Endothelial cell of umbilical vein (primary cell): ENCODE results near the gene OSER1.

Source experiments
- EZH2 ChIP-seq: IDR thresholded peaks from 2 replicates; pipeline ENCODE4 v1.6.1; 2012; ENCODE audit warnings: borderline replicate concordance, low read depth, mild to moderate bottlenecking, moderate library complexity, low read length, inconsistent platforms; ENCODE audit not compliant: severe bottlenecking
- GATA2 ChIP-seq: IDR thresholded peaks from 2 replicates; pipeline ENCODE4 v1.7.0; 2011; ENCODE audit warnings: low read depth, mild to moderate bottlenecking, moderate library complexity, mixed read lengths, low read length; ENCODE audit not compliant: insufficient read length, insufficient read depth
- MYC ChIP-seq: IDR thresholded peaks from one replicate; pipeline ENCODE4 v1.6.1; 2011; ENCODE audit warnings: mild to moderate bottlenecking, low read depth, low read length
- POLR2A ChIP-seq: IDR thresholded peaks from 2 replicates; pipeline ENCODE4 v1.6.1; 2012; ENCODE audit warnings: low read depth, mild to moderate bottlenecking, control low read depth, low read length
- POLR2AphosphoS5 ChIP-seq: IDR thresholded peaks from 2 replicates; pipeline ENCODE4 v1.6.1; 2012; ENCODE audit warnings: low read depth, mild to moderate bottlenecking, control low read depth, low read length, moderate library complexity; ENCODE audit not compliant: insufficient read depth
- TF ChIP-seq, protein P1 (sequence below), 2 donors: IDR thresholded peaks; 1 replicate in 1 of 2; 2 replicates in 1 of 2; pipeline ENCODE4 v1.5.1; 2011; ENCODE audit warnings: low read length in 2 of 2, mild to moderate bottlenecking in 2 of 2, moderate library complexity in 2 of 2, control low read depth in 1 of 2, inconsistent platforms in 1 of 2, low read depth in 1 of 2; ENCODE audit not compliant: insufficient read depth in 1 of 2; ENCODE audit errors: extremely low read depth in 1 of 2

DNA sequence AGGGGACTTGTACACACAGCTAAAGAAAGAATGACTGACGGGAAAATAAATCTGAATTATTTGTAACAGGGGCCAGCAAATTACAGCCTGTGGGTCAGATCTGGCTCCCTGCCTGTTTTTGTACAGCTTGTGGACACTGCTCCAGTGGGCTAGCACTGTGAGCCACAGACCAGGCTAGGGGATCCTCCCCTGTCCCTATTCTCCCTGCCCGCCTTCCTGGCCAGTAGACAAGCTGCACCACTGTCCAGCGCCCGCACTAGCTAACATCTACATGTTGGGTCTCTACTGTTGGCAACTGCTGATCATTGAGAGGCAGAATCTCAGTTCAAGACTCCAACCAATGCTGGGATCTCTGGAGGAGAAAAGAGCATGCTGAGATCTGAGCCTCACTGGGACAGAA, 10.7 kb downstream of the OSER1 start:
- TF ChIP-seq, protein P1, sequence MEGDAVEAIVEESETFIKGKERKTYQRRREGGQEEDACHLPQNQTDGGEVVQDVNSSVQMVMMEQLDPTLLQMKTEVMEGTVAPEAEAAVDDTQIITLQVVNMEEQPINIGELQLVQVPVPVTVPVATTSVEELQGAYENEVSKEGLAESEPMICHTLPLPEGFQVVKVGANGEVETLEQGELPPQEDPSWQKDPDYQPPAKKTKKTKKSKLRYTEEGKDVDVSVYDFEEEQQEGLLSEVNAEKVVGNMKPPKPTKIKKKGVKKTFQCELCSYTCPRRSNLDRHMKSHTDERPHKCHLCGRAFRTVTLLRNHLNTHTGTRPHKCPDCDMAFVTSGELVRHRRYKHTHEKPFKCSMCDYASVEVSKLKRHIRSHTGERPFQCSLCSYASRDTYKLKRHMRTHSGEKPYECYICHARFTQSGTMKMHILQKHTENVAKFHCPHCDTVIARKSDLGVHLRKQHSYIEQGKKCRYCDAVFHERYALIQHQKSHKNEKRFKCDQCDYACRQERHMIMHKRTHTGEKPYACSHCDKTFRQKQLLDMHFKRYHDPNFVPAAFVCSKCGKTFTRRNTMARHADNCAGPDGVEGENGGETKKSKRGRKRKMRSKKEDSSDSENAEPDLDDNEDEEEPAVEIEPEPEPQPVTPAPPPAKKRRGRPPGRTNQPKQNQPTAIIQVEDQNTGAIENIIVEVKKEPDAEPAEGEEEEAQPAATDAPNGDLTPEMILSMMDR (IDR thresholded peaks at IDR 0.05; ENCODE audit: extremely low read depth in 1 of 2, insufficient read depth in 1 of 2, low read depth in 1 of 2, low read length in 2 of 2) = no peak
- no peak for TF ChIP-seq GATA2
- TF ChIP-seq POLR2AphosphoS5 = no peak
- no peak for TF ChIP-seq POLR2A
- TF ChIP-seq MYC = no peak
- no peak for TF ChIP-seq EZH2
